SW480 (cell line): ENCODE data around the gene RAB34.
A peak's percentile ranks its signal among the peaks of the same experiment; 100 is the strongest.

ENCODE experiments used
- DNase-seq: peaks from one replicate; pipeline ENCODE4 v3.0.0-alpha.2; 2016; ENCODE audit warnings: low spot score

The RAB34 gene

DNA sequence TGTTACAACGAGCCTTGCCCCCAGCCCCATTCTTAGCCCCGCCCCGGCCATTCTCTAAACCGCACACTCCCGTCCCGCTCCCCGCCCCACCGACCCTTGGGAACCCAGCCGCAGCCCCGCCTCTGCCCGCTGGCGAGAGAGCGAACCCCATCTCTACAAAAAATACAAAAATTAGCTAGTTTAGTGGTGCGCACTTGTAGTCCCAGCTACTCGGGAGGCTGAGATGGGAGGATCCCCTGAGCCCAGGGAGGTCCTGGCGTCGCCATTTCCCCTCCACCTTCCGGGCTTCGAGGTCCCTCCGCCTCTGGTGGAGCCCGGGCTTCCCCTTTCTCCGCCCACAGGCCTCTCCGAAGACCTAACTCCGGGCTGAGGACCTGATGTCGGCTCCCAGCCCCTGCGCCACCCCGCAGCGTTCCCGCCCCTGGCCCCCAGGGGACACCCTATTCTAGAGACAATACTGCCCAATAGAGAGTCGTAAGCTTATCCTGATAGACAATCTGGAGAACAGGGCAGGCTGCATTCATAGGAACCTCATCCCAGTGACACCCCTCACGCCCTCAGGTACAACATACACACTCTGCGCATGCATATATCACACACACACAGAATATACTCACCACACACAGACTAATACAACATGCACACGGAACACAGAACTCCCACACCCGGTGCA, 5.5 kb downstream of the RAB34 start:
- no peak for DNase-seq

DNA sequence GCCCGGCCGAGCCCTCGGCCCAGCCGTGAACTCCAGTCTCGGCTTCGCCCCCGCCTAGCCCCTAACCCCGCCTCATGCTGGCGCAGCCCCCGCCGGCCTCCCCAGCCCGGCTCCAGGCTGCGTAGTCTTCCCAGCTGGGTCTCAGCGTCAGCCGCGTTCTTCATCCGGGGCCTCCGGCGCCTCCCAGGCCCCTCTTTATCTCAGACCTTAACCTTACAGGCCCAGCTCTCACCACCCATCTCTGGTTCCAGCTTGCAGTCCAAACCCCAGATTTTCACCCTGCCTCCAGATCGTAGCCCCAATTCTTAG, 6.0 kb downstream of the RAB34 start, which contains the start of gene PROCA1:
TSS of gene PROCA1 (minus strand) at position 166 of the 309 bp plus-strand sequence. CDS start 228 bp downstream, outside the sequence.
- no peak for DNase-seq

GRCh38 chr17:28710861-28711722, 6.6 kb downstream of the RAB34 start:
- peak; percentile 71 for DNase-seq

GRCh38 chr17:28707339-28707720, 10.3 kb downstream of the RAB34 start:
- no peak for DNase-seq

DNA sequence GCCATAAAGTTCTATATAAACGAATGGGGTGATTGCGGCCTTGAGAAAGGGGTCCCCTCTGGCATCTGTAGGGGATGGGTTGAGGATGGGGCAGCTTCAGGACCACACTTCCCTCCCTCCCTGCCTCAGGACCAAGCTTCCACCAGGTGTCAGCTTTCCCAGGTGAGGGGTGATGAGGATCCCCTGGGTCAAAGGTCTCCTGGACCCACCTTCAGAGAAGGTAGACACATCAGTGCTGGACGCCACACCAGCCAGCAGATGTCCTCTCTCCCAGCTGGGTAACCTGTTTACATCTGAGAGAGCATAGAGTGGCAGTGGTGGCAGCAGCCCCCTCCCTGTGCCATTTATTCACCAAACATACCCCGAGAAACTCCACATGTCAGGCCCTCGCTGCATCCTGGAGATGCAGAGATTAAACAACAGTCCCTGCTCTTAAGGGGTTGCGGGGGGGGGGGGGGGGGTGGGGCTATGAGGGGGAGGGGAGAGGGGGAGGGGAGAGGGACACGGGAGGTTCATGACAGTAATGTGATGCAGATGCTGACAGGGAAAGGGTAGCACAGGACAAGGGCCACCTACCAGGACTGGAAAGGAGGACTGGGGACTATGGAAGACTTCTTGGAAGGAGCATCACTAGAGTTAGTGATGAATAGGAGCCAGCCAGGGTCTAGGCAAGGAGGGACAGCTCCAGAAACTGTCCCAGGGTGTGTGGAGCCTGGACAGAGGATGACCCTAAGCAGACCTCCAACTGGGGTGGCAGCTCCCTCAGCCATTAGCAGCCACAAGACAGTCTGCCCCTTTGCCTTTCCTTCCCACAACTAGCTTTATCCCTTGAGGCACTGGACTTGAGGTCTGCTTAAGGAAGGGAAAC, 11.0 kb downstream of the RAB34 start:
- DNase-seq = no peak

DNA sequence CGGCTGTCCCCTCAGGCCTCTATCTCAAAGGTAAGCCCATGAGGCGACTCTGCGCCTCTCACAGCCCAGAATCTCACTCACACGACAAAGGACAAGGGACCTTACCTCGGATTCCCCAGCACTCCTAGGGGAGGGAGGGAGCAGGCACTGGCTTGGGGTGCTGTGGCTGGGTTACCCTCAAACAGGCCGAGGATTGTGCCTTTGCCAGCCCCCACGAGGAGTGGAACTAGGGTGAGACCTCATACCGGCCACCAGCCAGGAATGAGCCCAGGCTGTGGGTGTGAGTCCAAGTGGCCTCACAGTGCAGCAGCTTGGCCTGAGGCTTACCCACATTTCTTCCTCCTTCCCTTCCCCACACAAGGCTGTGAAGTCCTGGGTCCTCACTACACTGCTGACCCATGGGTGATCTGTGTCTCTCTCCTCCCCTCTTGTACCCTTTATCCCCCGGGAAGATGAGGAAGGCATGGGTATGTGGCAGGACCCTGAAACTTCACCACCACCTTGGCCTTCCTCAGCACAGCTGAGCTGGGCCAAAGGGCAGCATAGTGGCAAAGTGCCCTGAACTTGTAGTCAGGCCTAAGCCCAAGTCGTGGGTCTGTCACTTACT, 11.8 kb downstream of the RAB34 start:
- no peak for DNase-seq

GRCh38 chr17:28705074-28705659, 12.5 kb downstream of the RAB34 start:
- DNase-seq = no peak

DNA sequence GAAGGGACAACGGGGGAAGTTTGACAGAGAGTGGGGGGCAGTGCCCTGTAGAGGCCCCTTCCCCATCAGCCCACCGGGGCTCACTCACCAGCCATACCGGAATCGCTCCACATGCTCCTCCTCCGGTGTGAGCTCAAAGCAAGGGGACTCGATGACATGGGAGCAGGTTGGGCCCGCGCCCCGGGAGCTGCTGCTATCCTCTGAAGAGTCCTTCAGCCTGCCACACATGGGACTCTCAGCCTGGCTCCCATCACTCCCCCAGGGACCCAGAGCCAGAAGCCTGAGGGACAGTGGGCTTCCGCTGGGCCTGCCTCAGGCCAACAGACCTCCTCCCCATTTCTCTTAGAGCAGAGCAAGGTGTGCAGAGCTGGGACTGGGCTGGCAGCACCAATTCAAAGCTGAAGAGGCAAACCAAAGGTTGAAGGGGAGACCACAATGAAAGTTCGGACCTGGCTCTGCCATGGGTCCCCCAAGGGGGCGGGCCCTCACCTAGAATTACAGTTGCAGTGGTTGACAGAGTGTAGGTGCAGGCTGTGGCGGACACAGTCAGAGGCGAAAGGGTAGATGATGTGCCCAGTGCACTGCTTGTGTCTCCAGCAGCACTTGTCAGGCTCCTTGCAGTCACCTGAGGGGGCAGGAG, 13.3 kb downstream of the RAB34 start:
- DNase-seq = no peak

DNA sequence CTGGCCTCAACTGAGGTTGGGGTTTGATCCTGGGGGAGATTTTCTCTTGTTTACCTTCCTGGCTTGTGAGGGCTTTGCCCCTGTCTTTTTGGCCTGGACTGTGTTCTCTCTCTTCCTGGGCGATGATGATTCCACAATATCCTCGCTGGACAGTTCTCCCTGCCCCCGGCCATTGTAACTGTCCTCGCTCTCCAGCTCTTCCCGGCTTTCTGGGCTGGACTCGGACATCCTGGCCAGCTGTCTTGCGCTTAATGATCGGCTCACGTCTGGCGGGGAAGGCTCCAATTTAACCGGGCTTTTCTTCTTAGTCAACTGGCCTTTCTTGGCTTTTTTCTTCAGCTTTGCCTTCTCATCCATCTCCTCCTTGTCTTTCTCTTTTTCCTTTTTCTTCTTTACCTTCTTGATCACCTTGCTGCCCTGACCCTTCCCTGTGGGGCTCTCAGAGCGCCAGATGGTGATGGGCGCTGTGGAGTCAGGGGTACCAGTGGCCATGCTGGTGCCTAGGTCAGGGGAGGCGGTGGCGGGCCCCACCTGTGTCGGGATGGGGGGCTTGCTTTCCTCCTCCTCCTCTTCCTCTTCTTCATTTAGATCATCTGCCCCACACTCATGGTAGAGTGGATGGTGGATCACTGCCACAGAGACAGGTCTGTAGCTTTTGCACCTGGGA, 14.0 kb downstream of the RAB34 start:
- DNase-seq = no peak

- no peak for DNase-seq
Observed at GRCh38 chr17:28702752-28703150, 14.9 kb downstream of the RAB34 start.

GRCh38 chr17:28702026-28702751, 15.5 kb downstream of the RAB34 start:
- no peak for DNase-seq

DNA sequence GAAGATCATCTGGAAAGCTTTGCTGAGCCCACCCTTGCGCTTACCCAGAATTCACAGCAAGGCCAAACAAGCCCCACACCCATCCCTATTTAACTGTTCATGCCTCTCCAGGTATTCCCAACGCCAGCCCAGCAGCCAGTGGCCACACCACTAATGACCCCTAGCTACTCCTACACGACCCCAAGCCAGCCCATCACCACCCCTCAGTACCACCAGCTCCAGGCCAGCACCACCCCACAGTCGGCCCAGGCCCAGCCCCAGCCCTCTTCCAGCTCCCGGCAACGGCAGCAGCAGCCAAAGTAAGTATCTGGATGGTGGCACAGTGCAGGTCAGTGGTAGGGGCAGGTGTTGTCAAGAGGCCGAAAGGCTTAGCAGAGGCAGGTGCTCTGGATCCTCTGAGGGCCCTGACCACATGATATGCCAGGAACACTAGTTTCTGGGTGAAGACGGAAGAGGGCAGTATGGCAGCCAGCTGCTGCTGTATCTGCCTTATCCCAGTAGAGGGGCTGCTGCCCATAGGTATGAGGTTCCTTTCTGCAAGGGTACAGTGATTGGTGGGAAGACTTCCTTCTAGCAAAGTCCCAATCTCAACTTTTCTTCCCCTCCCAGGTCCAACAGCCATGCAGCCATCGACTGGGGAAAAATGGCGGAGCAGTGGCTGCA, 16.7 kb downstream of the RAB34 start:
- DNase-seq = no peak

GRCh38 chr17:28700278-28700677, 17.4 kb downstream of the RAB34 start:
- DNase-seq = no peak

DNA sequence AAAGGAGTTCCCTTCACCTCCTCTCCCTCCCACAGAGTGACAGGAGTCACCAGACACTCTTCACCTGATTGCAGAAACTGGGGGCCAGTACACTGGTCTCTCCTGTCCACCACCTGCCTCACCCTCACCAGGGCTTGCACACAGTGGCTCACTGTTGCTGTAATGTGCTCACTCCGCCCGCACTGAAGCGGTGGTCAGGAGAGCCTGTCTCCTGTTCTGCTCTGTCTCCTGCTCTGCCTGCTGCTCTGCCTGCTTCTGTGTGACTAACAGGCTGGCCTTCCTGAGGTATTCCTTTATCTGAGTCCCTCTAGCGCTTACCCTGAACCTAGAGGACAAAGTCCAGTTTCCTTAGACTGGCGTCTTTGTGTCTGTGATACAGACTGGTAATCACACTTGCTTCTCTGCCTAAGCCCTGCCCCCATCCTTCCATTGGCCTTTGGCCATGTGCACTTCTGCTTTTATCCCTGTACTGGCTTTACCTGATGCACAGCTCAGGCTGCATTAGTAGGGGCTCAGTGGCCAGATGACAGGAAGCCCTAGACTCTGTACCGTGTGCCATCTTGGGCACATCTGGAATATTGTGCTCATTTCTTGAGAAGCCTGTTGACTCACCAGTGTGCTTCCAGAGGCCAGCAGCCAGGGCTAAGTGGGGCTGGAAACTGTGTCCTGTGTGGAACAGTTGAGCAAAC, 19.3 kb downstream of the RAB34 start:
- DNase-seq = peak; percentile 71

DNA sequence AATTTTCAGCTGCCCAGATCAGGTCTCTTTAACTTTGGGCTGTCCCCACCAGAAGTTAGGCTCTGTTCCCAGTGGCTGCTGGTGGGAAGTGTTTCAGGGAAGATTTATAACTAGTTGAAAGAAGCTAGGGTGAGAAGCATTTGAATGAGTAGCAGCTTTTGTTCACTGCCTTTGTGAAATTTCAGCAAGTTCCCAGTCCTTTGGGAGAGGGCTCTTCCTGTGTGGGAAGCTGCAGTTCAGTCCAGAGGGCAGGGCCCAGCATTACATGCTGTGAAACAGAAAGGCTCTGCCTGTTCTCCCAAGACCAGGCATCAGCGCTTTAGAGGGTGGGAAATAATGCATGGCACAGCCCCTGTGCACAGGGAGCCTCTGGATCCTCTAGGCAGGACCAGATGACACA, 23.8 kb downstream of the RAB34 start:
- no peak for DNase-seq

- no peak for DNase-seq
Observed at GRCh38 chr17:28689011-28689410, 28.7 kb downstream of the RAB34 start.

DNA sequence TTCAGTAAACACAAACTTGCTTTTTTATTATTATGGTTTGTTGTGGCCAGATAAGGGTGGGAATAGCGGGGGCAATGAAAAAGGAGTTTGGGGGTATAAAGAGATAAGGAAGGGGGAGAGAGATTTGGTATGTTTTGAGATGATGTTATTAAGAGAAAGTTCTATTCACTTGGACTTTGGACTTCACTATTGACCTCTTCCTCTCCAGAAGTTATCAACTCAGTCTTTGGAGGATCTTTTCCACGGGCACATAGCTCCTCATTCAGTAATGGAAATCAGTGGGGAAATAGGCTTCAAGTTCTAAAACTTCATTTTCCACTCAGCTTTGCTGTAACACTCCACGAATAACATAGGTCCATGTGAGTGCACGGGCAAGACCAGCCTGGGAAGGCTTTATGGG, 29.2 kb downstream of the RAB34 start:
- DNase-seq = no peak

- no peak for DNase-seq
Observed at GRCh38 chr17:28686296-28686695, 31.4 kb downstream of the RAB34 start.

- no peak for DNase-seq
Observed at GRCh38 chr17:28685366-28685765, 32.3 kb downstream of the RAB34 start.
